GM18502 (cell line): Measurements from ENCODE around the gene COX6B2.

Experiments
- ATAC-seq: cut with Tn5 transposase; IDR thresholded peaks from one replicate; pipeline ENCODE4 v1.9.1; 2021; ENCODE audit warnings: mild to moderate bottlenecking; ENCODE audit not compliant: unreplicated experiment, poor library complexity

The COX6B2 gene

GRCh38 chr19:55383279-55384130 is 29.0 kb upstream of the COX6B2 start:
- ATAC-seq: peak; percentile 19

GRCh38 chr19:55382522-55383054 is 28.1 kb upstream of the COX6B2 start:
- ATAC-seq: no peak

GRCh38 chr19:55382013-55382412 is 27.5 kb upstream of the COX6B2 start:
- ATAC-seq: no peak

- ATAC-seq: no peak
Measured at GRCh38 chr19:55379174-55379573, 24.7 kb upstream of the COX6B2 start.

GRCh38 chr19:55377356-55378131 is 23.0 kb upstream of the COX6B2 start:
- no peak for ATAC-seq

- no peak for ATAC-seq
Measured at GRCh38 chr19:55376241-55376933, 21.9 kb upstream of the COX6B2 start, which contains the start of gene TMEM190. Gene TMEM190, plus strand, starts transcription at chr19:55376826. Its CDS starts 28 bp downstream, at chr19:55376854.

GRCh38 chr19:55373993-55374757 is 19.7 kb upstream of the COX6B2 start:
- no peak for ATAC-seq

GRCh38 chr19:55373306-55373992 is 18.9 kb upstream of the COX6B2 start:
- ATAC-seq: no peak

GRCh38 chr19:55372316-55373081 is 18.0 kb upstream of the COX6B2 start:
- ATAC-seq: no peak

- no peak for ATAC-seq
Measured at GRCh38 chr19:55370305-55370988, 15.9 kb upstream of the COX6B2 start, which contains the start of gene IL11. Gene IL11, minus strand, starts transcription at chr19:55370463. Its CDS starts 153 bp downstream, at chr19:55370310.

GRCh38 chr19:55369653-55370304 is 15.3 kb upstream of the COX6B2 start:
- ATAC-seq: no peak

- no peak for ATAC-seq
Measured at GRCh38 chr19:55368701-55369563, 14.4 kb upstream of the COX6B2 start.

- no peak for ATAC-seq
Measured at GRCh38 chr19:55368106-55368505, 13.6 kb upstream of the COX6B2 start.

- no peak for ATAC-seq
Measured at GRCh38 chr19:55366790-55367189, 12.3 kb upstream of the COX6B2 start.

- ATAC-seq: no peak
Measured at GRCh38 chr19:55365964-55366363, 11.4 kb upstream of the COX6B2 start.

GRCh38 chr19:55365245-55365644 is 10.7 kb upstream of the COX6B2 start:
- ATAC-seq: no peak
